ENCODE data around the gene PCK2.

PCK2 gene

DNA sequence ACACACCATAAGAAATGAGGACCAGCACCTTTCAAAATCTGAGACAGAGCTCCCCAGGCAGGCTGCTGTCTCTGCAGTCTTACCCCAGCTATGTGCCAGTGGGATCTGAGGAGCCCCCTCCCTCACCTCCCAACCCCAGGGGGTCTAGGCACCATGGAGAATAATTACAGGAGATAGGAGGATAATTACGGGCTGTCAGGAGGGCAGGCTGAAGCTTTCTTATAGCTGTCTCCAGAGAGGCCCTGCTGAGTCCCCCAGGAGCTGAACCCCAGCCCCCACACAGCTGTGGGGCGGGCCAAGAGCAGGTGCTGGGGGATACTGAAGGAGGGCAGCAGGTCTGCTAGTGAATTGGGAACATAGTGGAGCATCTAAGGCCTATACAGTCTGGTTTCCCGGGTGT, 16.0 kb upstream of the PCK2 start:
- no peak for DNase-seq (ENCODE audit: low read depth)
- TF ChIP-seq, protein P1, sequence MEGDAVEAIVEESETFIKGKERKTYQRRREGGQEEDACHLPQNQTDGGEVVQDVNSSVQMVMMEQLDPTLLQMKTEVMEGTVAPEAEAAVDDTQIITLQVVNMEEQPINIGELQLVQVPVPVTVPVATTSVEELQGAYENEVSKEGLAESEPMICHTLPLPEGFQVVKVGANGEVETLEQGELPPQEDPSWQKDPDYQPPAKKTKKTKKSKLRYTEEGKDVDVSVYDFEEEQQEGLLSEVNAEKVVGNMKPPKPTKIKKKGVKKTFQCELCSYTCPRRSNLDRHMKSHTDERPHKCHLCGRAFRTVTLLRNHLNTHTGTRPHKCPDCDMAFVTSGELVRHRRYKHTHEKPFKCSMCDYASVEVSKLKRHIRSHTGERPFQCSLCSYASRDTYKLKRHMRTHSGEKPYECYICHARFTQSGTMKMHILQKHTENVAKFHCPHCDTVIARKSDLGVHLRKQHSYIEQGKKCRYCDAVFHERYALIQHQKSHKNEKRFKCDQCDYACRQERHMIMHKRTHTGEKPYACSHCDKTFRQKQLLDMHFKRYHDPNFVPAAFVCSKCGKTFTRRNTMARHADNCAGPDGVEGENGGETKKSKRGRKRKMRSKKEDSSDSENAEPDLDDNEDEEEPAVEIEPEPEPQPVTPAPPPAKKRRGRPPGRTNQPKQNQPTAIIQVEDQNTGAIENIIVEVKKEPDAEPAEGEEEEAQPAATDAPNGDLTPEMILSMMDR (IDR thresholded peaks at IDR 0.05; ENCODE audit: insufficient read depth, low read depth, low read length, missing control alignments) = no peak
- no peak overlapping the region for H3K4me3 ChIP-seq (ENCODE audit: low read length)

GRCh38 chr14:24079491-24080141, 14.5 kb upstream of the PCK2 start:
- TF ChIP-seq, protein P1 (IDR thresholded peaks at IDR 0.05; ENCODE audit: insufficient read depth, low read depth, low read length, missing control alignments) = no peak
- no peak overlapping the region for H3K4me3 ChIP-seq (ENCODE audit: low read length)
- no peak for DNase-seq (ENCODE audit: low read depth)

GRCh38 chr14:24080142-24080530, 14.0 kb upstream of the PCK2 start:
- DNase-seq (ENCODE audit: low read depth) = no peak
- H3K4me3 ChIP-seq (ENCODE audit: low read length) = no peak overlapping the region
- TF ChIP-seq, protein P1 (IDR thresholded peaks at IDR 0.05; ENCODE audit: insufficient read depth, low read depth, low read length, missing control alignments) = no peak

DNA sequence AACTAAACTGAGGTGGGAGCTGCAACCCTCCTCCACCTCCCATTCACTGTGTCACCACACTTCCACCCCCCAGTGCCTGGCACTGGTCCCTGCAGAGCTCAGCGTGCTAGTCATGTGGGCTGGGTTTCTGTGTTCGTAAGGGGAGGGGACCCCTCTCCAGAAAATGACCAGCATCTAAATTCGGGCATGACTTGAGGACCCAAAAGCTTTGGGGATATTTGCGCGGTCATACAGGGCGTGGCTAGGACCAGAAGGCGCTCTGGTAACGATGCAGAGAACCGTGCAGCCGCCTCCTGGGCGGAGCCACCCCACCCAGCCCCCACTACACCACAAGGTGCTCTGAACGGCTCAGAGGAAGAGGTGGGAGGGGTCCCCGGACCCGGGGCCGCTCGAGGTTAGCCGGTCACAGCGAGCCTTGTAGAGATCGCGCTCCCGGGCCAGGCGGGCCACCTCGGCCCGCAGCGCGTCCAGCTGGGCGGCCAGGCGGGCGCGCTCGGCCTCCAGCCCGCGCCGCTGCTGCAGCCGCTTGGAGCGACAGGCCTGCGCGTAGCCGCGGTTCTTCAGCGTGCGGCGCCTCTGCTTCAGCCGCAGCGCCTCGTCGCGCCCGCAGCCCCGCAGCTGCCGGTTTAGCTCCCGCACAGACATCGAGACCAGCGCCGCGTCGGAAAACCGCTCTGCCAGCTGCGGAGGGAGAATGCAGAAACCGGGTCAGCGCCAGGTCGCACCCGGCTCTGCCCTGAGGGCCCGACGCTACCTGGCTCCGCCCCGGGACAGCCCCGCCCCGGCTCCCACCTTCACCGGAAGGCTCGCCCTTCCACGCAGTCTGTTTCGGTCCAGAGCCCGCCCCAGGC, 13.0 kb upstream of the PCK2 start:
- TF ChIP-seq, protein P1 (IDR thresholded peaks at IDR 0.05; ENCODE audit: insufficient read depth, low read depth, low read length, missing control alignments) = no peak
- DNase-seq (ENCODE audit: low read depth) = peak; percentile 30

GRCh38 chr14:24081739-24082211, 12.3 kb upstream of the PCK2 start:
- TF ChIP-seq, protein P1 (IDR thresholded peaks at IDR 0.05; ENCODE audit: insufficient read depth, low read depth, low read length, missing control alignments) = no peak
- DNase-seq (ENCODE audit: low read depth) = no peak
- no peak overlapping the region for H3K4me3 ChIP-seq (ENCODE audit: low read length)

More for the DNA sequence above, 13.0 kb upstream of the PCK2 start:
- peak overlapping the region; percentile 46 for H3K4me3 ChIP-seq (ENCODE audit: low read length)

- H3K4me3 ChIP-seq (ENCODE audit: low read length) = no peak overlapping the region
- TF ChIP-seq, protein P1 (IDR thresholded peaks at IDR 0.05; ENCODE audit: insufficient read depth, low read depth, low read length, missing control alignments) = no peak
- no peak for DNase-seq (ENCODE audit: low read depth)
These were observed 11.6 kb upstream of the PCK2 start for GRCh38 chr14:24082411-24083080.

Measured in epithelial cell of esophagus (primary cell).